HepG2 (cell line): ENCODE measurements around the gene NECAP2. TPM values are rescaled to one million over a fixed set of nuclear protein-coding genes. Genes with fewer than 3 reads are reported as not detected.

Source experiments
- CBX5 ChIP-seq: sonication (generic); formaldehyde crosslinking; IDR thresholded peaks from 2 replicates; pipeline ENCODE4 v1.4.0; 2020; ENCODE audit warnings: missing genetic modification reagents, borderline replicate concordance
- CCDC6 ChIP-seq: sonication (generic); formaldehyde crosslinking; IDR thresholded peaks from 2 replicates; pipeline ENCODE4 v1.8.1; 2022; ENCODE audit warnings: mild to moderate bottlenecking, missing genetic modification reagents, moderate library complexity
- DBP ChIP-seq: sonication (generic); formaldehyde crosslinking; IDR thresholded peaks from 2 replicates; pipeline ENCODE4 v1.4.0; 2020; ENCODE audit warnings: missing genetic modification reagents; ENCODE audit errors: not compliant biosample characterization
- DMTF1 ChIP-seq: sonication (generic); formaldehyde crosslinking; IDR thresholded peaks from 2 replicates; pipeline ENCODE4 v1.4.0; 2020; ENCODE audit warnings: mild to moderate bottlenecking, missing genetic modification reagents
- GABPA ChIP-seq, 2 experiments: IDR thresholded peaks; 2 replicates each; pipeline ENCODE4 v1.6.1; 2011 to 2016; ENCODE audit warnings: low read depth in 2 of 2, low read length in 1 of 2, missing biosample characterization in 1 of 2, missing genetic modification characterization in 1 of 2
- GABPB1 ChIP-seq: IDR thresholded peaks from 2 replicates; pipeline ENCODE4 v1.6.1; 2016; ENCODE audit warnings: mild to moderate bottlenecking, missing genetic modification reagents, moderate library complexity, missing compliant biosample characterization
- HNF1B ChIP-seq: sonication (generic); formaldehyde crosslinking; IDR thresholded peaks from 2 replicates; pipeline ENCODE4 v1.5.1; 2020; ENCODE audit warnings: mild to moderate bottlenecking, moderate library complexity, missing genetic modification reagents
- HOXA3 ChIP-seq: sonication (generic); formaldehyde crosslinking; IDR thresholded peaks from 2 replicates; pipeline ENCODE4 v1.5.0; 2020; ENCODE audit warnings: missing genetic modification reagents
- IRX3 ChIP-seq: sonication (generic); formaldehyde crosslinking; IDR thresholded peaks from 2 replicates; pipeline ENCODE4 v1.8.1; 2023; ENCODE audit warnings: mild to moderate bottlenecking, low read depth, missing genetic modification reagents, borderline replicate concordance
- NCOA1 ChIP-seq: sonication (generic); formaldehyde crosslinking; IDR thresholded peaks from 2 replicates; pipeline ENCODE4 v1.9.0; 2021; ENCODE audit warnings: missing genetic modification reagents
- TFDP2 ChIP-seq: sonication (generic); formaldehyde crosslinking; IDR thresholded peaks from 2 replicates; pipeline ENCODE4 v1.4.0; 2020; ENCODE audit warnings: missing genetic modification reagents
- XBP1 ChIP-seq: sonication (generic); formaldehyde crosslinking; IDR thresholded peaks from 2 replicates; pipeline ENCODE4 v1.5.0; 2020; ENCODE audit warnings: missing genetic modification reagents
- ZBTB10 ChIP-seq: sonication (generic); formaldehyde crosslinking; IDR thresholded peaks from 2 replicates; pipeline ENCODE4 v1.4.0; 2020; ENCODE audit warnings: missing genetic modification reagents, borderline replicate concordance
- ZNF263 ChIP-seq: sonication (generic); formaldehyde crosslinking; IDR thresholded peaks from 2 replicates; pipeline ENCODE4 v1.4.0; 2020; ENCODE audit warnings: missing genetic modification reagents
- ZNF274 ChIP-seq: sonication (generic); formaldehyde crosslinking; IDR thresholded peaks from 2 replicates; pipeline ENCODE4 v1.5.1; 2020; ENCODE audit warnings: mild to moderate bottlenecking, missing genetic modification reagents
- ZNF441 ChIP-seq: sonication (generic); formaldehyde crosslinking; IDR thresholded peaks from 2 replicates; pipeline ENCODE4 v1.7.0; 2021; ENCODE audit warnings: missing genetic modification reagents, borderline replicate concordance
- ZNF550 ChIP-seq: sonication (generic); formaldehyde crosslinking; IDR thresholded peaks from 2 replicates; pipeline ENCODE4 v1.4.0; 2020; ENCODE audit warnings: mild to moderate bottlenecking, missing genetic modification reagents, borderline replicate concordance
- ZNF567 ChIP-seq: sonication (generic); formaldehyde crosslinking; IDR thresholded peaks from 2 replicates; pipeline ENCODE4 v1.8.1; 2023; ENCODE audit warnings: mild to moderate bottlenecking, missing genetic modification reagents, borderline replicate concordance
- ZNF841 ChIP-seq: sonication (generic); formaldehyde crosslinking; IDR thresholded peaks from 2 replicates; pipeline ENCODE4 v1.8.1; 2023; ENCODE audit warnings: missing genetic modification reagents, borderline replicate concordance
- ZSCAN20 ChIP-seq: sonication (generic); formaldehyde crosslinking; IDR thresholded peaks from 2 replicates; pipeline ENCODE4 v1.4.0; 2020; ENCODE audit warnings: missing genetic modification reagents, mild to moderate bottlenecking, borderline replicate concordance
- polyA plus RNA-seq, 8 experiments: library from polyadenylated mRNA; depleted of rRNA in 3 of 8; stranded (reverse) in 7 of 8; unstranded in 1 of 8; fragments of >200 nt; fragmentation: Illumina TruSeq in 4 of 8; extraction: Trizol in 4 of 8; gene quantifications; 2 replicates each; pipeline versions ENCODE4 v1.2.1 to v1.2.3, GENCODE V29; 2011 to 2016; ENCODE audit warnings: low read depth in 4 of 8, missing spikeins in 1 of 8, mixed read lengths in 1 of 8; ENCODE audit not compliant: insufficient read depth in 1 of 8
- total RNA-seq, 5 experiments: library from RNA; depleted of rRNA; stranded (reverse); fragments of >200 nt; fragmentation: Illumina TruSeq; extraction: Trizol; gene quantifications; 2 replicates each; pipeline ENCODE4 v1.2.3, GENCODE V29; 2016; ENCODE audit warnings: low read depth in 1 of 5

The NECAP2 gene
- total and polyA plus RNA-seq, 2 of the 13 experiments (the other 11 are each of a cell fraction or from before 2014, with no cell fraction given) = 38.5 to 52.3 TPM

GRCh38 chr1:16498573-16499413 is 58.3 kb downstream of the NECAP2 start (continued):
- TF ChIP-seq CCDC6 (CRISPR knock-in tag) = no peak
- no peak for TF ChIP-seq ZNF841 (CRISPR knock-in tag)
- peak; percentile 55 for TF ChIP-seq GABPA (IDR thresholded peaks at IDR 0.05; ENCODE audit: low read depth, low read length)
- no peak for TF ChIP-seq GABPA (CRISPR knock-in tag; IDR thresholded peaks at IDR 0.05; ENCODE audit: low read depth)
- no peak for TF ChIP-seq ZNF274 (CRISPR knock-in tag)
- TF ChIP-seq ZBTB10 (CRISPR knock-in tag) = no peak
- peak; percentile 76 for TF ChIP-seq GABPB1
- TF ChIP-seq ZNF567 (CRISPR knock-in tag) = no peak
- TF ChIP-seq ZNF550 (CRISPR knock-in tag) = no peak; the same call in 1 of the 2 replicates
- TF ChIP-seq ZSCAN20 (CRISPR knock-in tag) = no peak
- peak; percentile 32; the same call in 1 of the 2 replicates for TF ChIP-seq HOXA3 (CRISPR knock-in tag)
- TF ChIP-seq DBP (CRISPR knock-in tag) = no peak
- peak; percentile 46; the same call in 1 of the 2 replicates for TF ChIP-seq ZNF441 (CRISPR knock-in tag)
- no peak for TF ChIP-seq NCOA1 (CRISPR knock-in tag)
- TF ChIP-seq DMTF1 (CRISPR knock-in tag) = no peak
- TF ChIP-seq TFDP2 (CRISPR knock-in tag) = 0 out of 2 replicates have a peak, but pooled peaks have one; percentile 37
- TF ChIP-seq CBX5 (CRISPR knock-in tag) = no peak
- no peak for TF ChIP-seq XBP1
- TF ChIP-seq HNF1B (CRISPR knock-in tag) = no peak
- no peak for TF ChIP-seq ZNF263 (CRISPR knock-in tag)
- TF ChIP-seq IRX3 (CRISPR knock-in tag) = no peak
